ENCODE data around the gene ALKBH5.

The ALKBH5 gene

GRCh38 chr17:18191236-18191667 lies 7.6 kb downstream of the ALKBH5 start:
- no peak overlapping the region for H3K4me3 ChIP-seq (ENCODE audit: low read length)
- DNase-seq (ENCODE audit: low read depth): no peak
- TF ChIP-seq CTCF (conservative IDR thresholded peaks at IDR 0.05; ENCODE audit: low read depth, low read length): no peak

GRCh38 chr17:18191967-18192366 lies 8.3 kb downstream of the ALKBH5 start:
- DNase-seq (ENCODE audit: low read depth): no peak
- H3K4me3 ChIP-seq (ENCODE audit: low read length): no peak overlapping the region
- peak; percentile 43 for TF ChIP-seq CTCF (conservative IDR thresholded peaks at IDR 0.05; ENCODE audit: low read depth, low read length)

GRCh38 chr17:18194394-18194793 lies 10.8 kb downstream of the ALKBH5 start:
- no peak for TF ChIP-seq CTCF (conservative IDR thresholded peaks at IDR 0.05; ENCODE audit: low read depth, low read length)
- DNase-seq (ENCODE audit: low read depth): no peak
- H3K4me3 ChIP-seq (ENCODE audit: low read length): no peak overlapping the region

GRCh38 chr17:18194804-18195203 lies 11.2 kb downstream of the ALKBH5 start:
- no peak for DNase-seq (ENCODE audit: low read depth)
- TF ChIP-seq CTCF (conservative IDR thresholded peaks at IDR 0.05; ENCODE audit: low read depth, low read length): no peak
- H3K4me3 ChIP-seq (ENCODE audit: low read length): no peak overlapping the region

GRCh38 chr17:18195246-18195645 lies 11.6 kb downstream of the ALKBH5 start:
- DNase-seq (ENCODE audit: low read depth): no peak
- TF ChIP-seq CTCF (conservative IDR thresholded peaks at IDR 0.05; ENCODE audit: low read depth, low read length): no peak
- no peak overlapping the region for H3K4me3 ChIP-seq (ENCODE audit: low read length)

GRCh38 chr17:18197535-18198194 lies 14.0 kb downstream of the ALKBH5 start:
- DNase-seq (ENCODE audit: low read depth): no peak
- TF ChIP-seq CTCF (conservative IDR thresholded peaks at IDR 0.05; ENCODE audit: low read depth, low read length): no peak
- H3K4me3 ChIP-seq (ENCODE audit: low read length): no peak overlapping the region

GRCh38 chr17:18198530-18198929 lies 14.9 kb downstream of the ALKBH5 start:
- TF ChIP-seq CTCF (conservative IDR thresholded peaks at IDR 0.05; ENCODE audit: low read depth, low read length): no peak
- H3K4me3 ChIP-seq (ENCODE audit: low read length): no peak overlapping the region
- no peak for DNase-seq (ENCODE audit: low read depth)
